ENCODE data around the gene DNAJB5. TPM values are rescaled to one million over a fixed set of nuclear protein-coding genes. Genes with fewer than 3 reads are reported as not detected.

The DNAJB5 gene
- total RNA-seq, 1 experiment from 2014 or later = 0.79 TPM

DNA sequence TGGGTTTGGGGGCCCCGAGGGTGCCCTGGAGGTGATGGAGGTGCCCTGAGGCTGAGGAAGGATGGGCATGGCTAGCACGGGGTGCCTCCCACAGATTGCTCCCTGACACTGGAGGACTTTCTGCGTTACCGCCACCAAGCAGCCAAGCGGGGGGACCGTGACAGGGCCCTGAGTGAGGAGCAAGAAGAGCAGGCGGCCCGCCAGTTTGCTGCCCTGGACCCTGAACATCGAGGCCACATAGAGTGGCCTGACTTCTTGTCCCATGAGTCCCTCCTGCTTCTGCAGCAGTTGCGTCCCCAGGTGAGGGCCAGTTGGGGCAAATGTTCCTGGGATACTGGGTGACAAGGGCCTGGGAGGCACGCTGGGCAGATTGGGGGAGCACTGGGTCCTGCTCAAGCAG, 13.1 kb upstream of the DNAJB5 start:
- DNase-seq = no peak
- Histone ChIP-seq H3K4me2 (no peak overlapping the region), H3K4me1 (replicated peaks; ENCODE audit: insufficient read depth) (no peaks in the 10 kb centered on the region), H2AFZ (no peak overlapping the region), H3F3A (ENCODE audit: insufficient read depth, low read depth) (no peaks in the 10 kb centered on the region), H3K36me3 (ENCODE audit: low read depth) (no peaks in the 10 kb centered on the region), H3K27me3 (ENCODE audit: insufficient read depth, low read depth) (peaks cover 64% of the 10 kb centered on the region), H3K9me2 (ENCODE audit: insufficient read depth) (no peaks in the 10 kb centered on the region), H3K9me3 (ENCODE audit: insufficient read depth, low read depth) (no peaks in the 10 kb centered on the region), H3K27ac (no peak overlapping the region), H3K4me3 (no peak overlapping the region), H3K79me2 (ENCODE audit: low read depth) (no peaks in the 10 kb centered on the region), H4K20me1 (ENCODE audit: insufficient read depth) (no peaks in the 10 kb centered on the region)
- POLR2A ChIA-PET (ENCODE audit: unreplicated experiment) = no interaction called here
- TF ChIP-seq, protein P1, sequence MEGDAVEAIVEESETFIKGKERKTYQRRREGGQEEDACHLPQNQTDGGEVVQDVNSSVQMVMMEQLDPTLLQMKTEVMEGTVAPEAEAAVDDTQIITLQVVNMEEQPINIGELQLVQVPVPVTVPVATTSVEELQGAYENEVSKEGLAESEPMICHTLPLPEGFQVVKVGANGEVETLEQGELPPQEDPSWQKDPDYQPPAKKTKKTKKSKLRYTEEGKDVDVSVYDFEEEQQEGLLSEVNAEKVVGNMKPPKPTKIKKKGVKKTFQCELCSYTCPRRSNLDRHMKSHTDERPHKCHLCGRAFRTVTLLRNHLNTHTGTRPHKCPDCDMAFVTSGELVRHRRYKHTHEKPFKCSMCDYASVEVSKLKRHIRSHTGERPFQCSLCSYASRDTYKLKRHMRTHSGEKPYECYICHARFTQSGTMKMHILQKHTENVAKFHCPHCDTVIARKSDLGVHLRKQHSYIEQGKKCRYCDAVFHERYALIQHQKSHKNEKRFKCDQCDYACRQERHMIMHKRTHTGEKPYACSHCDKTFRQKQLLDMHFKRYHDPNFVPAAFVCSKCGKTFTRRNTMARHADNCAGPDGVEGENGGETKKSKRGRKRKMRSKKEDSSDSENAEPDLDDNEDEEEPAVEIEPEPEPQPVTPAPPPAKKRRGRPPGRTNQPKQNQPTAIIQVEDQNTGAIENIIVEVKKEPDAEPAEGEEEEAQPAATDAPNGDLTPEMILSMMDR (conservative IDR thresholded peaks at IDR 0.05) = no peak
- TF ChIP-seq EZH2 (IDR thresholded peaks at IDR 0.05; ENCODE audit: low read depth) = no peak
- CTCF ChIA-PET = no interaction called here
- intact Hi-C loops (cut with micrococcal nuclease; ENCODE audit: unreplicated experiment) = no loop called here
- BruUV-seq (replicated peaks) = no TSS peak

DNA sequence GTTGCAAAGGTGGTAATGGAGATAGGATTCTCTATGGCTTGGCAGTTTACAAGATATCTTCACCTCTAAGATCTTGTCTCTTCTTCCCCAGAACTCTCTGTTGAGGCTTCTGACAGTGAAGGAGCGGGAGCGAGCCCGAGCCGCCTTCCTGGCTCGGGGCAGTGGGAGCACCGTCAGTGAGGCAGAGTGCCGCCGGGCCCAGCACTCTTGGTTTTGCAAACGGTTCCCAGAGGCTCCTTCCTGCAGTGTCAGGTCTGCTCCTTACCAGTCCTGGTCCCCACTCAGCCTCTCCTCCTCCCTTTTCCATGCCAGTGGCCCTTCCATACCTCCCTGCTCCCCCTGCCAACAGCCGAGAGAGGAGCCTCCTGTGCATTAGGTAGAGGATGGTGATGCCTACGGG, 12.6 kb upstream of the DNAJB5 start:
- no peak overlapping the region for H2AFZ ChIP-seq

DNA sequence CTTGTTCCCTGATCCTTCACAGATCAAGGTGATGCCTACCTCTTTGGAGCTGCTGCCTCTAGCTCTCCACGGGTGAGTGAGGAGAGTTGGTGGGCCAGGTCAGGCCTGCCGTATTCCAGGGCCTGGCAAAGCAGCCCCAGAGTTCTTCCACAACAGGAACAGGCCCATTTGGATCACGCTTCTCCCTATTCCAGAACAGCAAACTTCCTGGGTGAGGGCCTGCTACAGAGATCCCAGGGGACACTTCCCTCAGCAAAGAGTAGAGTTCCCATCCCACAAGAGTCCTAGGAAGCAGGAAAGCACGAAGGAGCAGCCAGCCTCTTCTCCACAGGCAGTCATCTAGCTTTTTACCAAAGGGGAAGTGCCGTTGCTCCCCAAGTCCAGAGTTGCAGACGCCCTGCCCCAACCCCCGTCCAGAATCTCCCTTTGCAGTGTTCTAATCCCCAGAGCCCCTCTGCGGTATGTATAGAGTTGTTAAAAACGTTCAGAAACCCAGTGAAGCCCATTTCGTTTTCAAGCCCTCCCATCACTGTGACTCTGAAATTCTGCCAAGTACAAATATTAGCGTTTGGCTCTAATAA, 9.3 kb upstream of the DNAJB5 start:
- ChIA-PET CTCF (no interaction called here), POLR2A (ENCODE audit: unreplicated experiment) (no interaction called here)
- TF ChIP-seq EZH2 (IDR thresholded peaks at IDR 0.05; ENCODE audit: low read depth) = no peak
- TF ChIP-seq, protein P1 (conservative IDR thresholded peaks at IDR 0.05) = no peak

More for the DNA sequence above, 12.6 kb upstream of the DNAJB5 start:
- Histone ChIP-seq H4K20me1 (ENCODE audit: insufficient read depth) (no peaks in the 10 kb centered on the region), H3K36me3 (ENCODE audit: low read depth) (no peaks in the 10 kb centered on the region), H3K4me1 (replicated peaks; ENCODE audit: insufficient read depth) (no peaks in the 10 kb centered on the region), H3K27me3 (ENCODE audit: insufficient read depth, low read depth) (peaks cover 60% of the 10 kb centered on the region), H3F3A (ENCODE audit: insufficient read depth, low read depth) (no peaks in the 10 kb centered on the region), H3K4me2 (no peak overlapping the region), H3K27ac (no peak overlapping the region), H3K79me2 (ENCODE audit: low read depth) (no peaks in the 10 kb centered on the region), H3K9me2 (ENCODE audit: insufficient read depth) (no peaks in the 10 kb centered on the region), H3K4me3 (no peak overlapping the region), H3K9me3 (ENCODE audit: insufficient read depth, low read depth) (no peaks in the 10 kb centered on the region)
- DNase-seq = no peak
- TF ChIP-seq EZH2 (IDR thresholded peaks at IDR 0.05; ENCODE audit: low read depth) = no peak
- TF ChIP-seq, protein P1 (conservative IDR thresholded peaks at IDR 0.05) = no peak
- intact Hi-C loops (cut with micrococcal nuclease; ENCODE audit: unreplicated experiment) = no loop called here
- BruUV-seq (replicated peaks) = no TSS peak
- ChIA-PET CTCF (no interaction called here), POLR2A (ENCODE audit: unreplicated experiment) (no interaction called here)

More for the DNA sequence above, 9.3 kb upstream of the DNAJB5 start:
- Histone ChIP-seq H2AFZ (no peak overlapping the region), H3K9me3 (ENCODE audit: insufficient read depth, low read depth) (no peaks in the 10 kb centered on the region), H3K4me1 (replicated peaks; ENCODE audit: insufficient read depth) (no peaks in the 10 kb centered on the region), H3K36me3 (ENCODE audit: low read depth) (no peaks in the 10 kb centered on the region), H3K4me3 (no peak overlapping the region), H3K9me2 (ENCODE audit: insufficient read depth) (no peaks in the 10 kb centered on the region), H3F3A (ENCODE audit: insufficient read depth, low read depth) (no peaks in the 10 kb centered on the region), H3K27ac (no peak overlapping the region), H4K20me1 (ENCODE audit: insufficient read depth) (no peaks in the 10 kb centered on the region), H3K27me3 (ENCODE audit: insufficient read depth, low read depth) (peaks cover 44% of the 10 kb centered on the region), H3K4me2 (no peak overlapping the region), H3K79me2 (ENCODE audit: low read depth) (no peaks in the 10 kb centered on the region)
- intact Hi-C loops (cut with micrococcal nuclease; ENCODE audit: unreplicated experiment) = no loop called here
- BruUV-seq (replicated peaks) = no TSS peak
- no peak for DNase-seq

Data from PC-9 (cell line).